DMS 273 (cell line): Measurements from ENCODE around the gene SLC6A7.
A peak's percentile ranks its signal among the peaks of the same experiment; 100 is the strongest.

Experiments used
- DNase-seq: peaks from one replicate; lab custom pipeline; 2025; ENCODE audit not compliant: unreplicated experiment; lab: John Stamatoyannopoulos, UW

Gene SLC6A7

DNA sequence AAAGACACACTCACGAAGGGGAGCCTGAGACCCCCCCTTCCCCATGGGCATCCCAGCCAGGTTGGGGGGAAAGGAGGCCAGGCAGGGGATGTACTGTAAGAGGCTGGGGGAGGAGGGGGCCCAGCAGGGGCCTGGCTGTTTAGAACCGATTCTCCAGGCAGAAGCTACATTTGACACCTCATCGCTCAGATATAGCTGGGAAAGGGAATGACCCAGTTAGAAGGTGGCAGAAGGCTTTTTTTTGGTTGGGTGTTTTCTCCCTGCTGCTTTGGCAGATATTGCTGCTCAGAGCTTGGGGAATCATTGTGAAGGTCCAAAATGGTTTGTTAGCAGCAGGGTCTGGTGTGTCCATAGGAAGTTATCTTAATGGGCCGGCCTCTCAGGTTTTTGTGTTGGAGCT is 17.3 kb upstream of the SLC6A7 start:
- no peak for DNase-seq

DNA sequence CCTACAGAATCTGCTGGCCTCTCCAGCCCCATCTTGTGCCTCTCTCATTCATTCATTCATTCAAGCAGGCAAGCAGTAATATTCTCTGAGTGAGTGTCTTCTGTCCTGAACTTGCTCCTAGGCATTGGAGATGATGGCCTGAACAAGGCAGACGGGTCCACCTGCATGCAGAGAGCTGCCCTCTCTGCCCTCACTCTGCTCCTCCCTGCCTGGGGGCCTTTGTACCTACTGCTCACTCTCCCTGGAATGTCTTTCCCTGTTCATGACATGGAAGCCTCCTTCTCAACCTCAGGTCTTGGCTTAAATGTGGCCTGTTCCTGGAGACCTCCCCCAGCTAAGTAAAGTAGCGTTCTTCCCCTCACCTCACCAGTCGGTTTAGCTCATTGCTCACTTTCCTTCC is 16.7 kb upstream of the SLC6A7 start:
- no peak for DNase-seq

DNA sequence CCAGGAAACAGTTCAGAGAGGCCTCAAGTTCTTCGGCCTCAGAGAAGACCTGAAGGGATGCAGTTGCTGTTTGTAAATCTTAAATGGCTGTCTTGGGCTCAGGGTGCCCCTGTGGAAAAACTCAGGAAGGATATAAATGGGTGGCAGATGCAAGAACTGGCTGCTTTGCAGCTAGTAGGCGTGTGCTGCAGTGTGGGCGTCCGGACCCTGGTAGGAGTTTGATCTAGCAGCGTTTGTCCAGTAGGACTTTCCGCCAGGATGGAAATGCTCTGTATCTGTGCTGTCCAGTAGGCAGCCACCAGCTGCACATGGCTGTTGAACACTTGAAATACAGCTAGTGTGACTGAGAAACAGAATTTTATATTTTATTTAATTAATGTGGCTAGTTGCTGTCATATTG is 15.6 kb upstream of the SLC6A7 start:
- no peak for DNase-seq

DNA sequence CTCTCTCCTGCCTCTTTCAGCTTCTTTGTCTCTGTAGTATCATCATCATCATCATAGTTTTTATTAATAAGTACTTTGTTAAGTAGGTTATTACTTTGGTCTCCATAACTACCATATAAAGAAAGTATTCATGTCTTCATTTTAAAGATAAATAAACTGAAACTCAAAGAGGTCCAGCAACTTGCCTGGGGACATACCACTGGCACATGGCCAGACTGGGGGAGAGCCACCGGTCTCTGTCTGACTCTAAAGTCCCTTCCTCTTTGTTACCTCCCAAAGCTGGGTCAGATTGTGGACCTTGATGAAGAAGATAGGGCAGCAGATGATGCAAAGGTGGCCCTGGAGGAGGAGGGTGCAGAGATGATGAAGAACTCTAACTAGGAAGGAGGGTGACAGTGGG is 14.8 kb upstream of the SLC6A7 start:
- no peak for DNase-seq

DNA sequence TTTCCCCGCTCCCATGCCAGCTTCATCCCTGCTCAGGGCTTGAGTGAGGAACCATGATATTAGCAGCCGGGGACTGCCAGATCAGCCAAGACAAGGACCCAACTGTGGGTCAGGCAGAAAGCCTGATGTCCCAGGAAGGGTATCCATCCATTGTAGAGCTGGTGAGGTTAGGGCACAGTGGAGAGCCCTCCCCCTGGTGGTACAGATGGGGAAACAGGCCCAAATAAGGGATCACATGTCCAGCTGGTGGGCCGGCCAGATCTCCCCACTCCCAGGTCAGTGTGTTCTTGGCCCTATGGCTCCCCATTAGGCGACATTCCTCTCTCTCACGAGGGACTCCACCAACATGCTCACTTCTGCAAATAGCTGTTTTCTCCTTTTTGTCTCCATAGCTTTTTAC is 14.3 kb upstream of the SLC6A7 start:
- peak; percentile 66 for DNase-seq

DNA sequence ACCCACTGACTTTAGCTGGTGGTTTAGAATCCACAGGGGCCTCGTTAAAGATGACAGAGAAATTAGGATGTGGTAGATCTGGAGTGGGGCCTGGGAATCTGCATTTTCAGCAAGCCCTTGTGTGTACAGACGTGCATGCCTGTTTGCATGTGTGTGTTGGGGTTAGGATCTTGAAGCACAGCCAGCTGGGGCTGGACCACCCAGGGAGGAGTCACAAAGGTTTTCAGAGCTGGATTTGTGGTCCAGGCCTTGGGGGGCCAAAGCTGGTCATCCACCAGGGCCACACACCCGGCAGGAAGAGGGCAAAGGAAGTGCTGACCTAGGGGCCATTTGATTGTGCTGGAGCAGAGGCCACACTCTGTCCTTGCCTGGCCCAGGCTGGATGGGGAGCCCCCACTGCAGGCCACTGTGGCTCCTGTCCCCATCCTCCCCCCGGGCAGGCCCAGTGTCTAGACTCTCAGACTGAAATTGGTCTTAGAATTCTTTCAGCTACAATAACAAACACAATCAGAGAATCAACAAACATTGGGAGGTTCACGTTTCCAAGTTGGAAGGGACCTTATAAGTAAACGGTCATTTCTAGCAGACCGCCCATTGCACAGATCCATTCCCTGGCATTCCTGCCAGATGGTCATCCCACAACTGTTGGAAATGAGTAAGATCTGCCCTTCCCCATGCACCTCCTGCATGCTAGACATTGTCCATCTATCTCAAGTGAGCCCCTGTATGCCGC is 13.0 kb upstream of the SLC6A7 start:
- DNase-seq = no peak

DNA sequence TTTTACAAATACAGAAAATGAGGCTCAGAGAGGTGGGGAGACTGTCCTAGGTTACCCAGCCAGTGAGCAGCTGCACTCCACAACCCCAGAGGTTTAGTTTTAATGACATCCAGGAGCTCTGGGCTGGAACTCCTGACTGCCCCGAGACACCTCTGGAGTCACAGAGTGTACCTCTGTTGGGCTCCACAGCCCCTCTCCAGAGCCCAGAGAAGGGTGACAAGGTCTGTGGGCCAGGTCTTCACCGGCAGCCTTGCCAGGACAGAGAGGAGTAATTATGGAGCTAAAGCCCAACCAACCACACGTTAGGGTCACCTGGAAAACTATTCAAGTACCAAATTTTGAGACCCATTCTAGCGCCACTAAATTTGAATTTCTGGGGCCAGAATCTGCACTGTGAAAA is 12.1 kb upstream of the SLC6A7 start:
- DNase-seq = no peak

DNA sequence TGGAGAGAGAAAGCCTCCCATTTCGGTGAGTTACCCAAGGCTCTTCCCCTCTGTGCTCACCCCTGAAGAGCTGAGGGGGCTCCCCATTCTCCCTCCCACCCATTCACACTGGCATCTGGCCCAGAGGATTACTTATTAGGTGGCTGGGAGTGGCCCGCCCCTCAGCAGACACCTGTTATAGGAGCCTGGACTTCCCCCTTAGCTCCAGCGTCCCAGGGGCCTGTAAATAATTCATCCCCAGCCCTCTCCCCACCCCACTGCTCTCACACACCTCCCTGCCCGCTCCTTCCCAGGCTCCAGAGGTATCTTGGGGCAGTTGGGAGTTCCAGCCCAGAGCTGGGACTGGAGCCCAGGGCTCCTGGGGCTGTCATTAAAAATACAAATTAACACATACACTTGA is 11.6 kb upstream of the SLC6A7 start:
- peak; percentile 20 for DNase-seq

DNA sequence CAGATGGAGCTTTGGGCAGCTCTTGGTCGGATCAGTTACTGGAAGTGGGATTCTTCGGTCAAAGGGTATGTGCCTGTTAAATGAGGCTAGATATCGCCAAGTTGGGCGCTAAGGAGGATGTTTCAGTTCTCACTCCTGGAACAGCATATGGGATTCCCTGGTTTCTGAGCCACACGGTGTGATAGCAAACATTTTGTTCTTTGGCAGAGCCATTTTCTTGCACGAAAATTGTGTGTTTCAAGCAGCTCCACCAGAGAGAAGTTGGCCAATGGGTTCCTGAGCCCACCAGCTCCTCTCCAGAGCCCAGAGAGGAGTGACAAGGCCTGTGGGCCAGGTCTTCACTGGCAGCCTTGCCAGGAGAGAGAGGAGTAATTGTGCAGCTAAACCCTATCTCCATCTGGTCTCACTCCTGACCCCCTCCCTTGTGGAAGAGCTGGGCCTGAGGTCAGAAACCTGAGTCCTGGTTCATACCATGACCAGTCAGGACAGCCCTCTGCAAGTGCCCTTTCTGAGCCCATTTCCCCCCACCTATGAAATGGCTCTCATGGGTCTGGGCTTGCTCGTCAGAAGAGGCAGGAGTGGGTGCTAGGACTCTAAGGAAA is 10.7 kb upstream of the SLC6A7 start:
- peak; percentile 36 for DNase-seq

DNA sequence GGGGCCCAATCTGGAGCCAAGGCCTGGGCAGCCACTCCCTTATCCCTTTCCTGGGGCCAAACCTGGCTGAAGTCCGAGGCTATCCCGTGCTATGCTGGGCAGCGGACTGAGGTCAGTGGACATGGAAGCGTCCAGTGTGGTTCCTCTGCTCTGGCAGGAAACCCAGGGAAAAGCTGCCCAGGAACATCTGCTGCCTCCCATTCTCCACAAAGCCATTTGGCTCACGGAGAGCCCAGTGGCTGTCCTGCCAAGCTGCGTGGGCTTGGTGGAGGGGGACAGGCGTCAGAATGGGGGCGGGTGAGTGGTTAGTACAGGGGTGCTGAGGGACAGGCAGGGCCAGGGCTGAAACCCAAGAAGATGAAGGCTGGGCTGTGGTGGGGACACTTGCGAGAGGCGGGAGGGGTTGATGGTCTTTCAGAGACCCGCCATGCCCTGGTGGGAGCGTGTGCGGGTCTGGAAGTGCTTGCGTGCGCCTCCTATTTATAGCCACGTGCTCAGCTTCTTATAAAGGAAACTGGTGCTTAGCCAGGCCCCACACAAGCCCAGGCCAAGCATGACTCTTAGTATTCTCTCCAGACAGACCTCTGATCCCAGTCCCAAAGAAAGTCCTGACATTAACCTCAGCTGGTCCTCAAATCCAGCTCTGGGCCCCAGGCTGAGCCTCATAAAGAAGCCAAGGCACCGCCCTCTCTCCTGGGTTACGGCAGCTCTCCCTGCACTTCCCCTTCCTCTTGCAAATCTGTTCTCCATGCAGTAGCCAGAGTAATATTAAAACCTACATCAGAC is 9.4 kb upstream of the SLC6A7 start:
- DNase-seq = no peak

DNA sequence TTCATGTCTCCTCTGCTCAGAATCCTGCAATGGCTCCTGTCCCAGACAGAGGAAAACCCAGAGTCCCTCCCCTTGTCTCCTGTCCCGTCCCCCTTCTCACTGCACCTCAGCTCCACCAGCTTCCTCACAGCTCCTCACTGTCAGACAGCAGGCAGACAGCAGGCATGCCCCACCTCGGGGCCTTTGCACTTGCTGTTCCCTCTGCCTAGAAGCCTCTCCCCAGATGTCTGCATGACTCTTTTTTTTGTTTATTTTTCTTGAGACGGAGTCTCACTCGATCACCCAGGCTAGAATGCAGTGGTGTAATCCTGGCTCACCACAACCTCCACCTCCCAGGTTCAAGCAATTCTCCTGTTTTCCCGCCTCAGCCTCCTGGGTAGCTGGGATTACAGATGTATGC is 8.8 kb upstream of the SLC6A7 start:
- DNase-seq = no peak

DNA sequence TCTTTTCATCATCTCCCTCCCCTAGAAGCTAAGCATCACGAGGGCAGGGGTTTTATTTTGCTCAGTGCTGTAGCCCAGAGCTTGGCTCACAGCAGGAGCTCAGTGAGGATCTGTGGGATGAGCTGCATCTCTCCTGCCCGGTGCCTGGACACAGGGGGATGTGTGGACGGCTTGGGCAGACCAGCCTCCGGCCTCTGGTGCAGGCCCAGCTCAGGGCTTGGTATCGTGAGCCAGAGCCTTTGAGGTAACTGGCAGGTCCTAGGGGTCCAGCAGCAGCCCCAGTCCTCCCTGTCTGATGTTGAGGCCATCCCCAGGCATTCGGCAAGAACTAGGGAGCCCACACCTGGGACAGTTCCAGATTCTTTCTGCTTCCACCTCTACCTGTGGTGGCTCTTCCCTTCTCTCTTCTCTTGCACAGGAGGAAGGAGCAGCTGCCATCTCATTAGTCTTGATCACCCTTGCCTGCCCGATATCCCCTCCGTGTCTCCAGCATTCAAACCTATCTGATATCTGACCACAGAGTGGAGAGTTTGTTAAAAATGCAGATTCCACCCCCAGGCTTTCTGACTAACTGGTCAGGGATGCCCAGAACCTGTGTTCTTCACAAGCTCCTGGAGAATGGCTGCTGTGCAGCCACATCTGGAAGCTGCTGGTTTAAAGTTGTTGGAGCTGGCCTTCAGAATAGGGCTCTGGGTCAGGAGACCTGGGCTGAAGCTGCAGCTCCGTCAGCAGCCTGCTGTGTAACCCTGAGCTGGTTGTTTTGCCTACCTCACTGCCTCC is 7.9 kb upstream of the SLC6A7 start:
- DNase-seq = no peak

DNA sequence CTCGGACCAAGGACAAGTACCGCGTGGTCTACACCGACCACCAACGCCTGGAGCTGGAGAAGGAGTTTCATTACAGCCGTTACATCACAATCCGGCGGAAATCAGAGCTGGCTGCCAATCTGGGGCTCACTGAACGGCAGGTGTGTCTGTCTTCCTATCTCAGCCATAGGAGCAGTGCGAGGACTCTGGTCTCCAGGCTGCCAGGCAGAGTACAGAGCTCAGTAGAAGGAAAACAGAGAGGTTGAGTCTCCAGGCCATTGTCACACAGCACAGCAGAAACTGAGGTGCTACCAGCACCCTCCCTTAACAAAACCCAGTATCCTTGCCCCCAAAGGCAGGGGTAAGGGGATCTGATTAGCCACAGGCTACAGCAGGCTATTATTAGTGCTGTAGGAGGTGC is 7.1 kb upstream of the SLC6A7 start:
- DNase-seq = no peak

DNA sequence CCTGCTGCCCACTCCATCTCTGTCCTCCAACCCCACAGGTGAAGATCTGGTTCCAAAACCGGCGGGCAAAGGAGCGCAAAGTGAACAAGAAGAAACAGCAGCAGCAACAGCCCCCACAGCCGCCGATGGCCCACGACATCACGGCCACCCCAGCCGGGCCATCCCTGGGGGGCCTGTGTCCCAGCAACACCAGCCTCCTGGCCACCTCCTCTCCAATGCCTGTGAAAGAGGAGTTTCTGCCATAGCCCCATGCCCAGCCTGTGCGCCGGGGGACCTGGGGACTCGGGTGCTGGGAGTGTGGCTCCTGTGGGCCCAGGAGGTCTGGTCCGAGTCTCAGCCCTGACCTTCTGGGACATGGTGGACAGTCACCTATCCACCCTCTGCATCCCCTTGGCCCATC is 6.4 kb upstream of the SLC6A7 start:
- no peak for DNase-seq

DNA sequence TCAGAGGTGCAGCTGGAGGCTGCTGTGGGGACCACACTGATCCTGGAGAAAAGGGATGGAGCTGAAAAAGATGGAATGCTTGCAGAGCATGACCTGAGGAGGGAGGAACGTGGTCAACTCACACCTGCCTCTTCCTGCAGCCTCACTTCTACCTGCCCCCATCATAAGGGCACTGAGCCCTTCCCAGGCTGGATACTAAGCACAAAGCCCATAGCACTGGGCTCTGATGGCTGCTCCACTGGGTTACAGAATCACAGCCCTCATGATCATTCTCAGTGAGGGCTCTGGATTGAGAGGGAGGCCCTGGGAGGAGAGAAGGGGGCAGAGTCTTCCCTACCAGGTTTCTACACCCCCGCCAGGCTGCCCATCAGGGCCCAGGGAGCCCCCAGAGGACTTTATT is 5.9 kb upstream of the SLC6A7 start:
- DNase-seq = no peak

DNA sequence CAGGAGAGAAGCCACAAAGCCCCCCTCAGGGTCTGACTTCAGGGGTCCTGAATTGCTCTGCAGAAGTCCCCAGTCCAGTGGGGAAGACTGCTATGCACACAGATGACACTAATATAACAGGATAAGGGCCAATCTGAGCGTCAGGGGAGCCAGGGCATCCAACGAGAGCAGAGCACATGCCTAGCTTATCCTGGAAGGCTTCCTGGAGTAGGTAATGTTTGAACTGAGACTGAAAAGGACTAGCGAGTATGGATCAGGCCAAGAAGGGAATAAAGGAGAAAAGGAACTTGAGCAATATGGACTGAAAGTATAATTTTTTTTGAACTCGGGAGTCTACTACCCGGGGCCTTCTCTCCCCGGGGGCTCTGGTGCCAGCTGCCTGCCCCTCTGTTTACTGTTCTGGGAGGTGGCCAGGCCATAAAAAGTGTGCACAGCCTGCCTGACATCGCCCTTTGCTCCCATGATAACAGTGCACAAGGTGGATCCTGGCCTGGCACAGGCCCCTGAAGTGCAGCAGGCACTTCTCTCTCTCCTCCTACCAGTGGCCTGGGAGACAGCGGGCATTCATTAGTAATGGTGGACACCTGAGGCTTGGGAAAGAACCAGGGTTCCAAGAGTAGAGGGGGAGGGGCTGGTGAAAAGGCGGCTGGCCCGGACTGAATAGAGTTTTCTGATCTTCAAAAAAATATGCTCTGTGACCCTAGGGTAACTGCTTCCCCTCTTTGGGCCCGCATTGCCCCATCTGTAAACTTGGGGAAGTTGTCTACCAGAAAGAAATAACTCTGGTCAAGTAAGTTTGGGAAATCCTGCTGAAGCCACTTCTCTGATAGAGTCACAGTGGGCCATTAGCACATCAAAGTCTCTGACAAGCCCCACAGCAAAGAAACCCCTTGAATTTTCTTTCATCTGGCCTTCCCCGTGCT is 4.6 kb upstream of the SLC6A7 start:
- DNase-seq = peak; percentile 33

DNA sequence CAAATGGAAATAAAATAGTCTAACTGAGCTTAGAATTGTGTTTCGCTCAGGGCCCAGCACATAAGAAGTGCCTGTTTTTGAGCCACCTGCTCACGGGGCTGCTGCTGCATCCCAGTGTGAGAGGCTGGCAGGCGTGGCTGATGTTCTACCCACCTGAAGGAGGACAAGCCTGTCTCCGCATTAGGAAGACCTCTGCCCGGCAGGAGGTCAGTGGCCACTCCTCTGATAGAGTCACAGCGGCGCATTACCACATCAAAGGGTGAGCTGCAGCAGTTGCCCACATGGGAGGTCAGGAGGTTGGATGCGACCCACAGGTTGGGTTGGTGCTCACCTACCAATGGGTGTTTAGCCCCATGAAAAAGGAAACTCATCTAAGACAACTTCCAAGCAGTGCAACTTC is 3.7 kb upstream of the SLC6A7 start:
- no peak for DNase-seq

DNA sequence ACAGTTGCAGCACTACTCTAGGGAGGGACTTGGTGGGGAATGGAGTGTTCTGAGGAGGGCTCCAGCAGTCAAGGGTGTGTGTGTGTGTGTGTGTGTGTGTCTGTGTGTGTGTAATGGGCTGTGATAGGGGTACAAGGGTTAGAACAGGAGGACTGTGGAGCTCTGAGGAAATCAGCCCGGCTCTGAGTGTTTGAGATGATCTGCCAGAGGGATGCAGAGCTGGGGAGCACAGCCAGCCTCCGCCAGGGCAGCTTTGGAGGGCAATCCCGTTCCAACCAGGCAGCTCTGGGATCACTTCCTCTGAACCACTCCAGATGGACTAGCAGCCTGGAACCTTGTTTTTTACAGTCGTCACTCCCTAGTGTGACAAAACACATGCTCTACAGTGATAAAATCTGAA is 3.0 kb upstream of the SLC6A7 start:
- DNase-seq = peak; percentile 33

DNA sequence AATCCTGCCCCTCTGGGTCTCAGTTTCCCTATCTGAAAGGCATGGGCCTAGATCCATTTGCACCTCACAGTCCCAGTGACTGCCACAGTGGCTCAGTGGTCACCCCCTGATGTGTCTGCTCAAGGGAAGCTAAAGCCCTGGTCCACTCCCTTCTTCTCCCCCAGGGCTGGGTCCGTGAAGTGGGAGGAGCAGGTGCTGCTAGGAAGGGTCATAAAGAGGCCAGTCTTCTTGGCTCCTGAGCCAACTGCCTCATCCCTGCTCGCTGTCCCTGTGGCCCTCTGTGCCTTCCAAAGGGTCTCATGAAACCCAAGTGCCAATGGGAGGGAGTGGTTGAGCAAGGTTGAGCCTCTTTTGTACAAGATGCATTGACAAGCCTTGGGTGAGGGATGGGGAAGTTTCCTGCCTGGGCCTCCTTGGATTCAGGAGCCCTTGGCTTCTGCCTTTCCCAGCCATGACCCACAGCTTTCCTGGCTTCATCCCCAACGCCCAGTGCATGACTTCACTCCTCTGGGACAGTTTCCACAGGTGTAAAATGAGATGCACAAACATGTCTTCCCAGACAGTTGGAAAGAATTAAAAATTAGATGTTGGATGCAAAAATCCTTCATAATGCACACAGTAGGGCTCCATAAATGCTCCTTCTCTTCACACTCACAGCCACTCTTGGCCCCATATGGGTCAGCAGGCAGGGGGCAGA is 1.6 kb upstream of the SLC6A7 start:
- no peak for DNase-seq

DNA sequence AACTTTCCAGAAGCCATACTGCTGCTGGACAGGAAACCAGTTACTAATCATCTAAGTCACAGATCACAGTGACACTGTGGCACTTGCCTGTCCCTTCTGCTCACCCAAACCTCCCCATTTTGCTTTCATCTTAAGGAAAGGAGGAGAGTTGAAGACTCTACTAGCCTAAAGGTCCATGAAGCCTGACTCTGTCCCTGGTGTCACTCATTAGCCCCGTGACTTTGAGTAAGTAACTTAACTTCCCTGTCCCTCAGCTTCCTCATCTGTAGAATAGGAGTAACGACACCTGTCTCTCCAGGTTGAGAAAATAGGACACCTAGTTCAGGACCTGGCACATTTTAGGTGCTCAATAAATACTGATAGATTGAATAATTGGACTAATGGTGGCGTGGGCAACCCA is 536 bp upstream of the SLC6A7 start:
- DNase-seq = no peak
